GM12878 (cell line): ENCODE results near the gene SLC44A3. TPM values are rescaled to one million over a fixed set of nuclear protein-coding genes. Genes with fewer than 3 reads are reported as not detected.

Experiments
- ATAC-seq: fragments of 200-7000 bp; cut with Tn5 transposase; 3 replicates; pipeline ENCODE4 v1.9.1; 2020; ENCODE audit warnings: mild to moderate bottlenecking, moderate library complexity
- BruUV-seq: library from RNA; stranded (reverse); fragments of 400-500 nt; replicated peaks from 2 replicates; lab custom pipeline; 2021; lab: Mats Ljungman, UMichigan
- CTCF ChIA-PET: fragments of 300-600 bp; sonication (Branson Sonifier 250); formaldehyde crosslinking; extraction: SDS; loops from one replicate; lab custom pipeline; 2021; ENCODE audit warnings: inconsistent platforms; lab: Yijun Ruan, JAX
- POLR2A ChIA-PET: fragments of 350-600 bp; formaldehyde crosslinking; extraction: SDS; loops from one replicate; lab custom pipeline; 2021; ENCODE audit warnings: inconsistent platforms; lab: Charles Lee
- RAD21 ChIA-PET: fragments of 300-600 bp; sonication (Branson Sonifier 250); formaldehyde crosslinking; loops from one replicate; lab custom pipeline; 2023; ENCODE audit warnings: antibody characterized with exemption; ENCODE audit not compliant: unreplicated experiment; lab: Charles Lee
- SMC1A ChIA-PET: fragments of 300-600 bp; sonication (Branson Sonifier 250); formaldehyde crosslinking; loops from one replicate; lab custom pipeline; 2023; ENCODE audit not compliant: unreplicated experiment, uncharacterized antibody; lab: Charles Lee
- DNase-seq: peaks from one replicate; pipeline ENCODE4 v3.0.0-alpha.2; 2011; ENCODE audit warnings: low read depth, low spot score
- FAIRE-seq: peaks from 3 replicates; lab custom pipeline; 2011; peaks lifted over from hg19 to GRCh38; lab: Jason Lieb, UNC
- H2AFZ ChIP-seq: 2 replicates; pipeline ENCODE4 v1.6.0; 2011; ENCODE audit warnings: low read depth, low read length, control low read depth; ENCODE audit not compliant: control insufficient read depth
- H3K27ac ChIP-seq: 2 replicates; pipeline ENCODE4 v1.5.1; 2011; ENCODE audit warnings: control low read depth; ENCODE audit not compliant: control insufficient read depth, insufficient read depth
- H3K27me3 ChIP-seq, 2 experiments: replicated peaks in 1 of 2; 2 replicates each; pipeline versions ENCODE4 v1.6.0 to v1.6.1; 2011; ENCODE audit warnings: low read length in 1 of 2; ENCODE audit not compliant: control insufficient read depth in 2 of 2, insufficient read depth in 2 of 2
- H3K36me3 ChIP-seq, 2 experiments: 2 replicates each; pipeline ENCODE4 v1.5.1; 2011; ENCODE audit warnings: low read length in 1 of 2; ENCODE audit not compliant: control insufficient read depth in 2 of 2, insufficient read depth in 2 of 2
- H3K4me1 ChIP-seq: 2 replicates; pipeline ENCODE4 v1.6.1; 2011; ENCODE audit warnings: mild to moderate bottlenecking, low read length, moderate library complexity, mixed read lengths; ENCODE audit not compliant: control insufficient read depth, insufficient read depth
- H3K4me2 ChIP-seq: 2 replicates; pipeline ENCODE4 v1.6.0; 2011; ENCODE audit warnings: control low read depth; ENCODE audit not compliant: control insufficient read depth, insufficient read depth
- H3K4me3 ChIP-seq: fragments of 200-600 bp; sonication (generic); 2 replicates; pipeline ENCODE4 v1.5.1; 2016
- H3K79me2 ChIP-seq: 2 replicates; pipeline ENCODE4 v1.6.0; 2011; ENCODE audit warnings: low read length; ENCODE audit not compliant: control insufficient read depth, insufficient read depth
- H3K9ac ChIP-seq: 2 replicates; pipeline ENCODE4 v1.8.0; 2011; ENCODE audit warnings: low read length, control low read depth, mixed read lengths; ENCODE audit not compliant: control insufficient read depth, insufficient read depth
- H3K9me3 ChIP-seq: replicated peaks from 3 replicates; pipeline ENCODE4 v1.5.1; 2011; ENCODE audit warnings: mild to moderate bottlenecking, low read length; ENCODE audit not compliant: control insufficient read depth, insufficient read depth
- H4K20me1 ChIP-seq: 2 replicates; pipeline ENCODE4 v1.6.0; 2011; ENCODE audit not compliant: control insufficient read depth, insufficient read depth
- CEBPB ChIP-seq, 2 experiments: fragments of 150-350 bp in 1 of 2; IDR thresholded peaks; 2 replicates each; pipeline ENCODE4 v1.6.1; 2012 to 2014; ENCODE audit warnings: low read depth in 2 of 2, low read length in 2 of 2, borderline replicate concordance in 1 of 2, inconsistent platforms in 1 of 2
- CEBPZ ChIP-seq: fragments of 150-350 bp; IDR thresholded peaks from 2 replicates; pipeline ENCODE4 v1.6.1; 2016; ENCODE audit warnings: low read depth, low read length
- CHD1 ChIP-seq: IDR thresholded peaks from 2 replicates; pipeline ENCODE4 v1.6.1; 2012; ENCODE audit warnings: low read depth, low read length, improper control_type of control experiment
- CTCF ChIP-seq, 3 experiments: IDR thresholded peaks in 2 of 3; conservative IDR thresholded peaks in 1 of 3; 2 replicates each; pipeline ENCODE4 v1.5.1; 2011; ENCODE audit warnings: low read depth in 3 of 3, low read length in 3 of 3, mild to moderate bottlenecking in 3 of 3, control low read depth in 2 of 3, moderate library complexity in 2 of 3, inconsistent platforms in 1 of 3, mixed read lengths in 1 of 3; ENCODE audit not compliant: control insufficient read depth in 2 of 3, insufficient read depth in 1 of 3; ENCODE audit errors: extremely low read depth in 1 of 3
- GABPA ChIP-seq: IDR thresholded peaks from 2 replicates; pipeline ENCODE4 v1.6.1; 2014; ENCODE audit warnings: antibody characterized with exemption, low read depth, mild to moderate bottlenecking, inconsistent platforms
- MEF2A ChIP-seq: IDR thresholded peaks from 2 replicates; pipeline ENCODE4 v1.6.1; 2011; ENCODE audit warnings: low read depth, mild to moderate bottlenecking, low read length, moderate library complexity; ENCODE audit not compliant: insufficient read depth
- MXI1 ChIP-seq: fragments of 150-350 bp; IDR thresholded peaks from 2 replicates; pipeline ENCODE4 v1.6.1; 2011; ENCODE audit warnings: low read depth, mild to moderate bottlenecking, inconsistent platforms, low read length, improper control_type of control experiment
- NFIC ChIP-seq: IDR thresholded peaks from 2 replicates; pipeline ENCODE4 v1.6.1; 2012; ENCODE audit warnings: low read depth, mild to moderate bottlenecking, inconsistent platforms, low read length, moderate library complexity
- NFYA ChIP-seq: IDR thresholded peaks from 2 replicates; pipeline ENCODE4 v1.6.1; 2011; ENCODE audit warnings: low read depth, mild to moderate bottlenecking, low read length, improper control_type of control experiment, borderline replicate concordance
- NR2C2 ChIP-seq: IDR thresholded peaks from 2 replicates; pipeline ENCODE4 v1.6.1; 2011; ENCODE audit warnings: borderline replicate concordance, low read depth; ENCODE audit not compliant: control insufficient read depth, insufficient read length
- PAX8 ChIP-seq: fragments of 450-650 bp; IDR thresholded peaks from 2 replicates; pipeline ENCODE4 v1.6.1; 2017; ENCODE audit warnings: mild to moderate bottlenecking, moderate library complexity
- POLR2A ChIP-seq: IDR thresholded peaks from 2 replicates; pipeline ENCODE4 v1.6.1; 2011; ENCODE audit warnings: low read depth, mild to moderate bottlenecking, low read length
- PRDM15 ChIP-seq: fragments of 450-650 bp; formaldehyde crosslinking; IDR thresholded peaks from 2 replicates; pipeline ENCODE4 v1.4.0; 2020; ENCODE audit warnings: mild to moderate bottlenecking, moderate library complexity
- ZNF622 ChIP-seq: fragments of 450-650 bp; IDR thresholded peaks from 2 replicates; pipeline ENCODE4 v1.6.1; 2017; ENCODE audit warnings: mild to moderate bottlenecking, inconsistent platforms
- ZSCAN29 ChIP-seq: fragments of 450-650 bp; IDR thresholded peaks from 2 replicates; pipeline ENCODE4 v1.6.1; 2017; ENCODE audit warnings: mild to moderate bottlenecking, moderate library complexity
- WGBS: methylation state at CpG from one replicate; pipeline ENCODE4 v1.1.6; 2016; ENCODE audit warnings: low lambda C conversion rate; ENCODE audit not compliant: insufficient replicate concordance, insufficient coverage; ENCODE audit errors: missing lambda C conversion rate; 5-methylcytosine and 5-hydroxymethylcytosine counted together
- in situ Hi-C: fragments of 300-500 bp; cut with MboI; formaldehyde crosslinking; loops from 9 replicates; pipeline ENCODE4 v1.14.3; 2018; ENCODE audit warnings: mixed read lengths
- intact Hi-C: fragments of 100-400 bp; cut with micrococcal nuclease; formaldehyde crosslinking; loops from one replicate; pipeline ENCODE4 v1.14.2; 2022; ENCODE audit not compliant: unreplicated experiment
- polyA plus RNA-seq, 11 experiments: library from polyadenylated mRNA; depleted of rRNA in 4 of 11; unstranded in 6 of 11; stranded (reverse) in 5 of 11; fragments of >200 nt; fragmentation: Nextera tagmentation in 4 of 11; fragmentation: Illumina TruSeq in 1 of 11; extraction: Ambion mirVana in 4 of 11; extraction: Trizol in 1 of 11; gene quantifications; 1 replicate in 1 of 11; 2 replicates in 10 of 11; pipeline versions ENCODE4 v1.2.1 to v1.2.3, GENCODE V29; 2011 to 2016; ENCODE audit warnings: inconsistent platforms in 2 of 11, missing spikeins in 2 of 11, low read depth in 1 of 11
- total RNA-seq, 4 experiments: library from RNA; depleted of rRNA in 3 of 4; stranded (reverse); fragments of >200 nt in 3 of 4; fragmentation: Illumina TruSeq in 1 of 4; extraction: Trizol in 1 of 4; gene quantifications; 2 replicates each; pipeline versions ENCODE4 v1.2.1 to v1.2.3, GENCODE V29; 2013 to 2021

The SLC44A3 gene
- total and polyA plus RNA-seq, 10 of the 15 experiments (the other 5 are each of a cell fraction or from before 2014, with no cell fraction given): not detected

- no TSS peak for BruUV-seq
- TF ChIP-seq NFYA (no peak), CEBPB (IDR thresholded peaks at IDR 0.05; ENCODE audit: borderline replicate concordance in 1 of 2, low read depth in 2 of 2, low read length in 2 of 2) (no peak), ZSCAN29 (no peak), PRDM15 (CRISPR knock-in tag) (no peak), MXI1 (no peak), CHD1 (no peak), GABPA (no peak), MEF2A (no peak), ZNF622 (no peak), PAX8 (no peak), CTCF (IDR thresholded peaks at IDR 0.05 in 2 of 3, conservative IDR thresholded peaks at IDR 0.05 in 1 of 3; ENCODE audit: control insufficient read depth in 2 of 3, extremely low read depth in 1 of 3, insufficient read depth in 1 of 3, low read depth in 3 of 3, low read length in 3 of 3) (no peak), NR2C2 (no peak), NFIC (no peak), POLR2A (no peak), CEBPZ (no peak)
Measured at GRCh38 chr1:94808669-94809068, 11.5 kb upstream of the SLC44A3 start.

More at GRCh38 chr1:94808669-94809068, 11.5 kb upstream of the SLC44A3 start:
- ChIA-PET POLR2A (no interaction called here), RAD21 (interaction anchor here (1.4 to 6.9 kb wide), 2 partner anchors 327 to 783 kb away, joined by 3 to 77 read pairs; no protein-coding TSS in a partner anchor), SMC1A (interaction anchor here (7.0 kb wide), 1 partner anchor 327 kb away, joined by 96 read pairs; no protein-coding TSS in a partner anchor), CTCF (no interaction called here)
- no peak for DNase-seq
- Histone ChIP-seq H3K27ac (no peak overlapping the region), H3K4me3 (no peak overlapping the region), H3K9ac (no peak overlapping the region), H3K4me2 (no peak overlapping the region), H3K36me3 (no peaks in the 10 kb centered on the region), H4K20me1 (no peaks in the 10 kb centered on the region), H2AFZ (no peak overlapping the region), H3K9me3 (no peaks in the 10 kb centered on the region), H3K79me2 (no peaks in the 10 kb centered on the region), H3K4me1 (no peaks in the 10 kb centered on the region), H3K27me3 (no peaks in the 10 kb centered on the region; a peak in 1 of 4 replicates)
- no peak for FAIRE-seq
- no peak for ATAC-seq
- in situ Hi-C loops (loop anchor here (10.0 kb wide), 1 partner anchor 744 kb away; no protein-coding TSS in a partner anchor), intact Hi-C loops (loop anchor here (5.0 to 10.0 kb wide), 2 partner anchors 474 to 746 kb away; no protein-coding TSS in a partner anchor)
- WGBS: 61% methylated on average over 3 of the region's 3 CpGs
